Measurements from ENCODE around the gene SFTPB.
"Not testable (repeated sequence)": the region's sequence is repeated elsewhere in the genome, so short reads cannot be mapped to it uniquely, and the experiment has no call there.

SFTPB gene

GRCh38 chr2:85668009-85668856 lies at the start of gene SFTPB:
Gene SFTPB, minus strand, starts transcription at chr2:85668199. Its CDS starts 16 bp downstream, at chr2:85668183.
- DNase-seq (ENCODE audit: low spot score) = no peak

- DNase-seq (ENCODE audit: low spot score) = no peak
These were observed 49.5 kb upstream of the SFTPB start for GRCh38 chr2:85717308-85718008.

- DNase-seq (ENCODE audit: low spot score) = no peak
These were observed 48.4 kb upstream of the SFTPB start for GRCh38 chr2:85716346-85716914.

GRCh38 chr2:85714841-85715240 lies 46.8 kb upstream of the SFTPB start:
- DNase-seq (ENCODE audit: low spot score) = no peak

GRCh38 chr2:85714421-85714820 lies 46.4 kb upstream of the SFTPB start:
- not testable (repeated sequence) for DNase-seq (ENCODE audit: low spot score)

GRCh38 chr2:85713836-85714235 lies 45.8 kb upstream of the SFTPB start:
- no peak for DNase-seq (ENCODE audit: low spot score)

- DNase-seq (ENCODE audit: low spot score) = no peak
These were observed 45.0 kb upstream of the SFTPB start for GRCh38 chr2:85712849-85713612.

GRCh38 chr2:85712336-85712735 lies 44.3 kb upstream of the SFTPB start:
- no peak for DNase-seq (ENCODE audit: low spot score)

GRCh38 chr2:85711578-85712060 lies 43.6 kb upstream of the SFTPB start:
- no peak for DNase-seq (ENCODE audit: low spot score)

GRCh38 chr2:85710687-85711577 lies 42.9 kb upstream of the SFTPB start:
- DNase-seq (ENCODE audit: low spot score) = no peak

GRCh38 chr2:85709401-85709811 lies 41.4 kb upstream of the SFTPB start:
- DNase-seq (ENCODE audit: low spot score) = no peak

GRCh38 chr2:85708641-85709040 lies 40.6 kb upstream of the SFTPB start:
- DNase-seq (ENCODE audit: low spot score) = no peak

GRCh38 chr2:85707304-85707703 lies 39.3 kb upstream of the SFTPB start:
- peak; percentile 75 for DNase-seq (ENCODE audit: low spot score)

GRCh38 chr2:85706599-85707296 lies 38.7 kb upstream of the SFTPB start:
- no peak for DNase-seq (ENCODE audit: low spot score)

GRCh38 chr2:85706063-85706462 lies 38.1 kb upstream of the SFTPB start:
- no peak for DNase-seq (ENCODE audit: low spot score)

GRCh38 chr2:85705680-85706039 lies 37.7 kb upstream of the SFTPB start:
- no peak for DNase-seq (ENCODE audit: low spot score)

- no peak for DNase-seq (ENCODE audit: low spot score)
These were observed 37.0 kb upstream of the SFTPB start for GRCh38 chr2:85704800-85705679.

GRCh38 chr2:85704038-85704437 lies 36.0 kb upstream of the SFTPB start:
- no peak for DNase-seq (ENCODE audit: low spot score)

GRCh38 chr2:85703329-85703728 lies 35.3 kb upstream of the SFTPB start:
- no peak for DNase-seq (ENCODE audit: low spot score)
